ENCODE results near the gene UST.

DNA sequence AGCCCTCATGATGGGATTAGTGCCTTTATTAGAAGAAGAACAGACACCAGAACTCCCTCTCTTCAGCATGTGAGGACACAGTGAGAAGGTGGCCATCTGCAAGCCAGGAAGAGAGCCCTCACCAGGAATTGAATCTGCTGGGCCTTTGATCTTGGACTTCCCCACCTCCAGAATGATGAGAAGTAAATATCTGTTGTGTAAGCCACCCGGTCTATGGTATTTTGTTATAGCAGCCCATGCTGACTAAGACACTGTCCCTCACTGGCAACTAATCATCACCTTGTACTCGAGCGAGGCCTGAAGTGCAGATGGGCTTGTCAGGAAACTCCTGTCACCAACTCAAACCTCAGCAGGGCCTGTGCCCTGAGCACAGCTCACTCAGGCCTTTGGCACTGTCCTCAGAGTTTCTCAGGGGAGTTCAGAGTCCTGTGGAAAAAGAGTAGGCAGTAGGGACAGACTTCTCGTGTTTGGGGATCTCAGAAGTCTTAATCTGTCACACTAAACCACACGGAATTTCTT, 62.0 kb downstream of the UST start:
- TF ChIP-seq, protein P1, sequence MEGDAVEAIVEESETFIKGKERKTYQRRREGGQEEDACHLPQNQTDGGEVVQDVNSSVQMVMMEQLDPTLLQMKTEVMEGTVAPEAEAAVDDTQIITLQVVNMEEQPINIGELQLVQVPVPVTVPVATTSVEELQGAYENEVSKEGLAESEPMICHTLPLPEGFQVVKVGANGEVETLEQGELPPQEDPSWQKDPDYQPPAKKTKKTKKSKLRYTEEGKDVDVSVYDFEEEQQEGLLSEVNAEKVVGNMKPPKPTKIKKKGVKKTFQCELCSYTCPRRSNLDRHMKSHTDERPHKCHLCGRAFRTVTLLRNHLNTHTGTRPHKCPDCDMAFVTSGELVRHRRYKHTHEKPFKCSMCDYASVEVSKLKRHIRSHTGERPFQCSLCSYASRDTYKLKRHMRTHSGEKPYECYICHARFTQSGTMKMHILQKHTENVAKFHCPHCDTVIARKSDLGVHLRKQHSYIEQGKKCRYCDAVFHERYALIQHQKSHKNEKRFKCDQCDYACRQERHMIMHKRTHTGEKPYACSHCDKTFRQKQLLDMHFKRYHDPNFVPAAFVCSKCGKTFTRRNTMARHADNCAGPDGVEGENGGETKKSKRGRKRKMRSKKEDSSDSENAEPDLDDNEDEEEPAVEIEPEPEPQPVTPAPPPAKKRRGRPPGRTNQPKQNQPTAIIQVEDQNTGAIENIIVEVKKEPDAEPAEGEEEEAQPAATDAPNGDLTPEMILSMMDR (conservative IDR thresholded peaks at IDR 0.05; ENCODE audit: low read length), result no peak
- TF ChIP-seq EZH2phosphoT487 (IDR thresholded peaks at IDR 0.05; ENCODE audit: borderline replicate concordance), result no peak

All from Loucy (cell line).